ENCODE measurements around the gene TBC1D26.
"Not testable (repeated sequence)": the region's sequence is repeated elsewhere in the genome, so short reads cannot be mapped to it uniquely, and the experiment has no call there.

DNA sequence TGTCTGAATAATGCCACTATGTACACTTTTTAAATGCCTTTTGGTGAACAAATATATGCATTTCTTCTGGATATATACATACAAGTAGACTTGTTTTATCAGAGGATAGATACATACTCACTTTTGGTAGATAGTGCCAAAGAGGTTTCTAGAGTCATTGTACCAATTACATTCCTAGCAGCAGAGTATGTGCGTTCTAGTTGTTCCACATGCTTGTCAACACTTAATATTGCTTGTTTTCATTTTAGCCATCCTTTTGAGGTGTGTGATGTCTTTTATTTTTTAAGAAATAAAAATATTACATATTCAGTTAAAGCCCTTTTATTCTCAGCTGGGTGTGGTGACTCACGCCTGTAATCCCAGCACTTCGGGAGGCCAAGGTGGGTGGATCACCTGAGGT is 23.2 kb upstream of the TBC1D26 start:
- TF ChIP-seq, protein P1, sequence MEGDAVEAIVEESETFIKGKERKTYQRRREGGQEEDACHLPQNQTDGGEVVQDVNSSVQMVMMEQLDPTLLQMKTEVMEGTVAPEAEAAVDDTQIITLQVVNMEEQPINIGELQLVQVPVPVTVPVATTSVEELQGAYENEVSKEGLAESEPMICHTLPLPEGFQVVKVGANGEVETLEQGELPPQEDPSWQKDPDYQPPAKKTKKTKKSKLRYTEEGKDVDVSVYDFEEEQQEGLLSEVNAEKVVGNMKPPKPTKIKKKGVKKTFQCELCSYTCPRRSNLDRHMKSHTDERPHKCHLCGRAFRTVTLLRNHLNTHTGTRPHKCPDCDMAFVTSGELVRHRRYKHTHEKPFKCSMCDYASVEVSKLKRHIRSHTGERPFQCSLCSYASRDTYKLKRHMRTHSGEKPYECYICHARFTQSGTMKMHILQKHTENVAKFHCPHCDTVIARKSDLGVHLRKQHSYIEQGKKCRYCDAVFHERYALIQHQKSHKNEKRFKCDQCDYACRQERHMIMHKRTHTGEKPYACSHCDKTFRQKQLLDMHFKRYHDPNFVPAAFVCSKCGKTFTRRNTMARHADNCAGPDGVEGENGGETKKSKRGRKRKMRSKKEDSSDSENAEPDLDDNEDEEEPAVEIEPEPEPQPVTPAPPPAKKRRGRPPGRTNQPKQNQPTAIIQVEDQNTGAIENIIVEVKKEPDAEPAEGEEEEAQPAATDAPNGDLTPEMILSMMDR (conservative IDR thresholded peaks at IDR 0.05; ENCODE audit: low read depth in 2 of 2) = not testable (repeated sequence)
- TF ChIP-seq EZH2phosphoT487 (IDR thresholded peaks at IDR 0.05; ENCODE audit: unreplicated experiment); JUNB (IDR thresholded peaks at IDR 0.05; ENCODE audit: unreplicated experiment); POLR2AphosphoS5 (IDR thresholded peaks at IDR 0.05; ENCODE audit: low read depth): not testable (repeated sequence)
